Psoas muscle (tissue), 8 donors: ENCODE data around the gene NPPA. TPM values are rescaled to one million over a fixed set of nuclear protein-coding genes. Genes with fewer than 3 reads are reported as not detected.

Experiments
- ATAC-seq, 4 donors: fragments of 200-7000 bp; cut with Tn5 transposase; one replicate each; pipeline ENCODE4 v1.9.1; 2020; ENCODE audit warnings: moderate library complexity in 3 of 4, mild to moderate bottlenecking in 2 of 4
- DNase-seq, 2 donors: peaks; one replicate each; pipeline ENCODE4 v3.0.0-alpha.2; 2020
- H3K27ac ChIP-seq: fragments of 200-600 bp; one replicate; pipeline ENCODE4 v1.8.0; 2022
- H3K27me3 ChIP-seq, 3 donors: fragments of 200-600 bp in 1 of 3; one replicate each; pipeline versions ENCODE4 v1.6.1 to v1.8.0; 2013 to 2022; ENCODE audit warnings: low read length in 2 of 3, mild to moderate bottlenecking in 2 of 3, moderate library complexity in 1 of 3; ENCODE audit not compliant: insufficient read depth in 3 of 3
- H3K36me3 ChIP-seq, 2 donors: fragments of 200-600 bp in 1 of 2; one replicate each; pipeline versions ENCODE4 v1.6.1 to v1.8.0; 2013 to 2022; ENCODE audit warnings: low read depth in 1 of 2, mild to moderate bottlenecking in 1 of 2, moderate library complexity in 1 of 2; ENCODE audit not compliant: insufficient read depth in 1 of 2
- H3K4me1 ChIP-seq: fragments of 200-600 bp; one replicate; pipeline ENCODE4 v1.8.0; 2022
- H3K4me3 ChIP-seq: fragments of 200-600 bp; one replicate; pipeline ENCODE4 v1.8.0; 2022; ENCODE audit warnings: mild to moderate bottlenecking
- H3K9me3 ChIP-seq: fragments of 200-600 bp; one replicate; pipeline ENCODE4 v1.8.0; 2022
- WGBS, 3 donors: extraction: QIAGEN DNeasy Blood & Tissue Kit; methylation state at CpG; one replicate each; pipeline versions ENCODE4 v1.1.6 to v1.1.7; 2013; 5-methylcytosine and 5-hydroxymethylcytosine counted together
- intact Hi-C, 2 donors: fragments of 100-400 bp; cut with DNase I; formaldehyde crosslinking; loops; one replicate each; pipeline versions ENCODE4 v1.11.0 to v1.14.2; 2022
- polyA plus RNA-seq, 3 donors: library from polyadenylated mRNA; stranded (reverse); fragments of 200-250 nt; gene quantifications; one replicate each; pipeline ENCODE4 v1.2.3, GENCODE V29; 2013
- total RNA-seq, 4 donors: library from RNA; stranded (reverse); fragmentation: NEBNext Ultra II Directional in 2 of 4; extraction: Animal tissue kit (Norgen Biotek cat#: 25700) in 2 of 4; gene quantifications; one replicate each; pipeline versions ENCODE4 v1.2.1 to v1.2.4, GENCODE V29; 2021 to 2023
- TF ChIP-seq, protein P1 (sequence below): fragments of 200-600 bp; IDR thresholded peaks from one replicate; pipeline ENCODE4 v1.8.0; 2022; ENCODE audit warnings: antibody characterized with exemption
- donor health status: healthy with polysubstance abuse.
- donor health status: DM: no; HTN: no; CAD: no; lungs with moderate emphysema.
- donor health status: Bipolar disorder and iron deficiency.
- donor health status: healthy.
- donor health status: DM: yes; HTN: yes; CAD: no.
- donor health status: DM: no; HTN: no; CAD: no.
- donor health status: DM: no; HTN: no; CAD: no.
- donor health status: DM: yes; HTN: yes; CAD: no.

NPPA gene
- total and polyA plus RNA-seq, 7 donors: 0.08 to 3.6 (median 0.54) TPM

DNA sequence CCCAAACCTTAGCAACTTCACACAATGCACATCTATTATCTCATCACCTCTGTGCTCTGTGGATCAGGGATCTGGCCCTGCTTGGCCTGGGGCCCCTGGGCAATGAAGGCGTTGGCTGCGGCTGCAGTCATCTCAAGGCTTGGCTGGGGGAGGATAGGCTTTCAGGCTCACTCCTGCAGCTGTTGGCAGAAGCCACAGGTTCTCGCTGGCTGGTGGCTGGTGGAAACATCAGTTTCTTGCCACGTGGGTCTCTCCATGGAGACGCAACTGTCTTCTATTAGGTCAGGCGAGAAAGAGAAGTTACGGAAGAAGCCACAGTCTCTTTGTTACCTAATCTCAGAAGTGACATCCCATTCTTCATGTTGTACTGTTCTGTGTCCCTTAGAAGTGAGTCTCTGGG, 3.6 kb upstream of the NPPA start:
- peak in 1 of 4 donors; percentile 32 for ATAC-seq
- WGBS, 3 donors: 22 to 37% (median 33%) methylated on average over 7 of the region's 7 CpGs
- peaks cover 0 to 6% (median 2%) of the 10 kb centered on the region in 3 donors for H3K27me3 ChIP-seq
- intact Hi-C loops: no loop called here
- TF ChIP-seq, protein P1, sequence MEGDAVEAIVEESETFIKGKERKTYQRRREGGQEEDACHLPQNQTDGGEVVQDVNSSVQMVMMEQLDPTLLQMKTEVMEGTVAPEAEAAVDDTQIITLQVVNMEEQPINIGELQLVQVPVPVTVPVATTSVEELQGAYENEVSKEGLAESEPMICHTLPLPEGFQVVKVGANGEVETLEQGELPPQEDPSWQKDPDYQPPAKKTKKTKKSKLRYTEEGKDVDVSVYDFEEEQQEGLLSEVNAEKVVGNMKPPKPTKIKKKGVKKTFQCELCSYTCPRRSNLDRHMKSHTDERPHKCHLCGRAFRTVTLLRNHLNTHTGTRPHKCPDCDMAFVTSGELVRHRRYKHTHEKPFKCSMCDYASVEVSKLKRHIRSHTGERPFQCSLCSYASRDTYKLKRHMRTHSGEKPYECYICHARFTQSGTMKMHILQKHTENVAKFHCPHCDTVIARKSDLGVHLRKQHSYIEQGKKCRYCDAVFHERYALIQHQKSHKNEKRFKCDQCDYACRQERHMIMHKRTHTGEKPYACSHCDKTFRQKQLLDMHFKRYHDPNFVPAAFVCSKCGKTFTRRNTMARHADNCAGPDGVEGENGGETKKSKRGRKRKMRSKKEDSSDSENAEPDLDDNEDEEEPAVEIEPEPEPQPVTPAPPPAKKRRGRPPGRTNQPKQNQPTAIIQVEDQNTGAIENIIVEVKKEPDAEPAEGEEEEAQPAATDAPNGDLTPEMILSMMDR: no peak
- H3K4me1 ChIP-seq: no peaks in the 10 kb centered on the region
- no peak overlapping the region for H3K27ac ChIP-seq
- no peaks in the 10 kb centered on the region for H3K36me3 ChIP-seq
- H3K9me3 ChIP-seq: no peaks in the 10 kb centered on the region
- no peak for DNase-seq
- no peak overlapping the region for H3K4me3 ChIP-seq

DNA sequence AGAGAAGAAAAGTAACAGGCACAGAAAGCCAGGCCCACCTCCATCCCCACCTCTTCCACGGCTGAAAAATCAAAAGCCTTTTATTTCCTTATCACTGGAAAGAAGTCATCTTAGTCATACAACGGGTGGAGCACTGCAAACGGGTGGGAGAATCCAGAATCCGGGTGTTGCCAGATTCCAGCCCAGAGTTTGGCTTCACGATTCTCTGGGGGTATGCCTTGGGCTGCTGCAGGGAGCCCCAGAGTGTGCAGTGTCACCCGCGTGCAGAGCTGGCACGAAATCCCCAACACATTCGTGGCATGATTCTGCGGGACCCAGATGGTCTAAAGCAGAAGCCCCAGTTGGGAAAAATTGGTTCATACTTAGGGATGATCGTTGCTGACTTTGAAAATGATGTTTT, 2.6 kb upstream of the NPPA start:
- no peak overlapping the region for H3K27ac ChIP-seq
- peaks cover 0 to 6% (median 2%) of the 10 kb centered on the region in 3 donors for H3K27me3 ChIP-seq
- TF ChIP-seq, protein P1: no peak
- H3K4me3 ChIP-seq: no peak overlapping the region
- DNase-seq (no peak), ATAC-seq (no peak)
- no peaks in the 10 kb centered on the region for H3K9me3 ChIP-seq
- H3K36me3 ChIP-seq: peaks cover 0 to 7% of the 10 kb centered on the region in 2 donors
- intact Hi-C loops: no loop called here
- 45 to 54% (median 48%) methylated on average over 11 of the region's 11 CpGs for WGBS, 3 donors
- H3K4me1 ChIP-seq: no peaks in the 10 kb centered on the region

DNA sequence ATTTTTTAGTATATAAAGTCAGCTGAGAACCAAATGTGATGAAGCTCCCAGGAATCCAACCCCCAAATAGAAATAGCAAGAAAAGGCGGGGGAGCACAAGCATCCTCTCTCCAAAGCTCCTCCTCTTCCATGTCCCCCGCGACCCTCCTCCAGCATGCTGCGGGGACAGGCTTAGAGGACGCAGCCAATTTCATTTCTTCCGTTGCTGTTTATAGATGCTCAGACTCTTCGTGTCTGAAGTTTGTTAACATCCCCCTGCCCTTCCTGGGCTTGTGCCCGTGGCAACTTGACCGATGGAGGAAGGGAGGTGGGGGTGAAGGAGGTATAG, 754 bp upstream of the NPPA start:
- Histone ChIP-seq H3K4me3 (no peak overlapping the region), H3K9me3 (no peaks in the 10 kb centered on the region), H3K27ac (no peak overlapping the region), H3K36me3 (peaks cover 0 to 25% of the 10 kb centered on the region in 2 donors), H3K4me1 (no peaks in the 10 kb centered on the region), H3K27me3 (peaks cover 0 to 6% (median 2%) of the 10 kb centered on the region in 3 donors)
- ATAC-seq: no peak
- WGBS, 3 donors: 29 to 34% (median 33%) methylated on average over 9 of the region's 9 CpGs
- intact Hi-C loops: no loop called here
- no peak for DNase-seq
- TF ChIP-seq, protein P1: no peak

DNA sequence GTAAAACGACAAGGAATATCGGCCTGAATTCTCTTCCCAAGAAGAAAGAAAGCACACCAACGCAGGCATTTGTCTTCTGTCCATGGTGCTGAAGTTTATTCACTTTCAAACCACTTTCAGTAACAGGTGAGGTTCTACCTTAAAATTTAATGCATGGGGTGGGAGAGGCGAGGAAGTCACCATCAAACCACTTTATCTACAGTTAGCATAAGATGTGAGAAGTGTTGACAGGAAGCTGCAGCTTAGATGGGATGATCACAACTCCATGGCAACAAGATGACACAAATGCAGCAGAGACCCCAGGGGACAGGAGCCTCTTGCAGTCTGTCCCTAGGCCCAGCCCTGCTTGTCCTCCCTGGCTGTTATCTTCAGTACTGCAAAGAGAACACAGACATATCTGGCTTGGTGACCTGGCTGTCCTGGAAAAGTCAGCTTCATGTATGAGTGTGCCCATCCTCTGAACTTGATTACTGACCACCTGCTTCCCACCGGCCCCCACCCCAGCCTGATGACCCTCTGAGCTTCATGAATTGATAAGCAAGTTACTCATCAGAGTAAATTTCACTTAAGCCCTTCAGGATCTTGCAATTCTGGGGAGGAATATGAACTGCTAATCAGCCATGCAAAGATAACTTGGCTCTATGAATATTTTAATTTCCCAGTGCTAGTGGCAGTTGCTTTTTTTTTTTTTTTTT, 1.8 kb downstream of the NPPA start:
- peaks cover 0 to 3% (median 2%) of the 10 kb centered on the region in 3 donors for H3K27me3 ChIP-seq
- no peak for ATAC-seq
- no peak overlapping the region for H3K27ac ChIP-seq
- intact Hi-C loops: no loop called here
- DNase-seq: no peak
- H3K9me3 ChIP-seq: no peaks in the 10 kb centered on the region
- TF ChIP-seq, protein P1: no peak
- H3K4me3 ChIP-seq: no peak overlapping the region
- peaks cover 0 to 50% of the 10 kb centered on the region in 2 donors for H3K36me3 ChIP-seq
- 48 to 53% (median 50%) methylated on average over 5 of the region's 5 CpGs for WGBS, 3 donors
- H3K4me1 ChIP-seq: no peaks in the 10 kb centered on the region
